Measurements from ENCODE around the gene FBXW11. TPM values are rescaled to one million over a fixed set of nuclear protein-coding genes. Genes with fewer than 3 reads are reported as not detected.

The FBXW11 gene
- total and polyA plus RNA-seq, 2 of the 13 experiments (the other 11 are each of a cell fraction or from before 2014, with no cell fraction given): 31.7 to 53.6 TPM

DNA sequence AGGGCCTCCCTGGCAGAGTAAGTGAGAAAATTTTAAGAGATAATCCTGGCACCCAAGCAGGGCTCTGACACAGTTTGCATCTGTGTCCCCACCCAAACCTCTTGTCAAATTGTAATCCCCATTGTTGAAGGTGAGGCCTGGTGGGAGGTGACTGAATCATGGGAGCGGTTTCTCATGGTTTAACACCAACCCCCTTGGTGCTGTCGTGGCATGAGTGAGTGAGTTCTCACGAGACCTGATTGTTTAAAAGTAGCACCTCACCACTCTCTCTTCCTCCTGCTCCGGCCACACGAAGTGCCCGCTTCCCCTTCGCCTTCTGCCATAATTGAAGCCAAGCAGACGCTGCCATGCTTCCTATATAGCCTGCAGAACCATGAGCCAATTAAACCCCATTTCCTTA, 80.1 kb downstream of the FBXW11 start:
- intact Hi-C loops (cut with micrococcal nuclease; ENCODE audit: unreplicated experiment): no loop called here
- H3K79me2 ChIP-seq (ENCODE audit: insufficient read depth, low read length): peaks cover 51% of the 10 kb centered on the region

More for the DNA sequence above, 80.1 kb downstream of the FBXW11 start:
- H3K27me3 ChIP-seq (ENCODE audit: control insufficient read depth in 1 of 2, insufficient read depth in 2 of 2, low read length in 2 of 2): no peaks in the 10 kb centered on the region
- BruUV-seq (replicated peaks): no TSS peak
- H3K4me1 ChIP-seq (ENCODE audit: insufficient read depth, low read length): peaks cover 5% of the 10 kb centered on the region
- H2AFZ ChIP-seq (ENCODE audit: low read length): no peak overlapping the region
- peaks cover 13% of the 10 kb centered on the region for H4K20me1 ChIP-seq (ENCODE audit: insufficient read depth, low read length)
- no peaks in the 10 kb centered on the region for H3K9me3 ChIP-seq (ENCODE audit: low read length)
- no peak overlapping the region for H3K4me2 ChIP-seq (ENCODE audit: low read depth, low read length)
- ATAC-seq (no peak), FAIRE-seq (no peak), DNase-seq (ENCODE audit: low spot score) (no peak)
- 97% methylated on average over 8 of the region's 8 CpGs for WGBS (ENCODE audit: low lambda C conversion rate)
- TF ChIP-seq ZBTB25 (CRISPR knock-in tag; IDR thresholded peaks at IDR 0.05) (no peak), MAX (IDR thresholded peaks at IDR 0.05) (no peak), SCMH1 (CRISPR knock-in tag; IDR thresholded peaks at IDR 0.05; ENCODE audit: borderline replicate concordance) (no peak), ZNF816 (CRISPR knock-in tag; IDR thresholded peaks at IDR 0.05; ENCODE audit: borderline replicate concordance) (no peak), ZNF580 (CRISPR knock-in tag; IDR thresholded peaks at IDR 0.05; ENCODE audit: borderline replicate concordance, low read depth) (no peak), KDM5B (CRISPR knock-in tag; IDR thresholded peaks at IDR 0.05; ENCODE audit: borderline replicate concordance) (no peak), RFX5 (IDR thresholded peaks at IDR 0.05; ENCODE audit: low read depth, low read length) (no peak), ZBTB14 (CRISPR knock-in tag; IDR thresholded peaks at IDR 0.05) (no peak), NAIF1 (CRISPR knock-in tag; IDR thresholded peaks at IDR 0.05; ENCODE audit: borderline replicate concordance) (no peak), MAFF (IDR thresholded peaks at IDR 0.05; ENCODE audit: low read depth, low read length) (no peak)
- TF ChIP-seq, protein P1, sequence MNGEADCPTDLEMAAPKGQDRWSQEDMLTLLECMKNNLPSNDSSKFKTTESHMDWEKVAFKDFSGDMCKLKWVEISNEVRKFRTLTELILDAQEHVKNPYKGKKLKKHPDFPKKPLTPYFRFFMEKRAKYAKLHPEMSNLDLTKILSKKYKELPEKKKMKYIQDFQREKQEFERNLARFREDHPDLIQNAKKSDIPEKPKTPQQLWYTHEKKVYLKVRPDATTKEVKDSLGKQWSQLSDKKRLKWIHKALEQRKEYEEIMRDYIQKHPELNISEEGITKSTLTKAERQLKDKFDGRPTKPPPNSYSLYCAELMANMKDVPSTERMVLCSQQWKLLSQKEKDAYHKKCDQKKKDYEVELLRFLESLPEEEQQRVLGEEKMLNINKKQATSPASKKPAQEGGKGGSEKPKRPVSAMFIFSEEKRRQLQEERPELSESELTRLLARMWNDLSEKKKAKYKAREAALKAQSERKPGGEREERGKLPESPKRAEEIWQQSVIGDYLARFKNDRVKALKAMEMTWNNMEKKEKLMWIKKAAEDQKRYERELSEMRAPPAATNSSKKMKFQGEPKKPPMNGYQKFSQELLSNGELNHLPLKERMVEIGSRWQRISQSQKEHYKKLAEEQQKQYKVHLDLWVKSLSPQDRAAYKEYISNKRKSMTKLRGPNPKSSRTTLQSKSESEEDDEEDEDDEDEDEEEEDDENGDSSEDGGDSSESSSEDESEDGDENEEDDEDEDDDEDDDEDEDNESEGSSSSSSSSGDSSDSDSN (CRISPR knock-in tag; IDR thresholded peaks at IDR 0.05): no peak
- H3K9ac ChIP-seq (ENCODE audit: insufficient read depth, low read depth, low read length): no peak overlapping the region
- H3K27ac ChIP-seq (ENCODE audit: extremely low read length, insufficient read depth, low read length): no peak overlapping the region
- no peaks in the 10 kb centered on the region for H3K36me3 ChIP-seq (replicated peaks in 1 of 2; ENCODE audit: control insufficient read depth in 1 of 2, insufficient read depth in 2 of 2, low read length in 2 of 2)
- CTCF ChIA-PET (ENCODE audit: low intra/inter-chr PET ratio, low total read pairs): no interaction called here
- POLR2A ChIA-PET: no interaction called here
- in situ Hi-C loops (cut with HindIII; ENCODE audit: extremely low pct_ligation_motif_present, low pct_unique_long_range_greater_than_20kb): no loop called here
- H3K4me3 ChIP-seq (replicated peaks in 1 of 3; ENCODE audit: insufficient read depth in 1 of 3, low read depth in 2 of 3, low read length in 3 of 3): no peak overlapping the region

All from HepG2 (cell line).